ENCODE measurements around the gene POLK.

The POLK gene

GRCh38 chr5:75511435-75512382, at the start of gene POLK, which contains the start of gene CERT1:
POLK (plus strand) TSS chr5:75511891.
CERT1 (minus strand) TSS chr5:75511629; CDS start chr5:75511207, 422 bp downstream.
- peak; percentile 90 for DNase-seq (ENCODE audit: low read depth, low spot score)
- POLR2A ChIA-PET, result interaction anchor here (0.7 to 1.1 kb wide), 3 partner anchors 55 to 1280 kb away, joined by 3 read pairs; no protein-coding TSS in a partner anchor
- TF ChIP-seq CTCF (IDR thresholded peaks at IDR 0.05; ENCODE audit: insufficient read depth, low read length, missing control alignments), result no peak
- peak within 1 kb of the TSS; percentile 82 for H3K4me3 ChIP-seq (ENCODE audit: low read depth, low read length)
- CTCF ChIA-PET, result interaction anchor here (1.6 kb wide), 1 partner anchor 169 kb away, joined by 3 read pairs; no protein-coding TSS in a partner anchor

- H3K4me3 ChIP-seq (ENCODE audit: low read depth, low read length), result no peak overlapping the region
- DNase-seq (ENCODE audit: low read depth, low spot score), result no peak
- TF ChIP-seq CTCF (IDR thresholded peaks at IDR 0.05; ENCODE audit: insufficient read depth, low read length, missing control alignments), result no peak
- ChIA-PET POLR2A (no interaction called here), CTCF (no interaction called here)
These were observed 48.0 kb upstream of the POLK start for GRCh38 chr5:75463726-75464125.

GRCh38 chr5:75465480-75465879, 46.2 kb upstream of the POLK start:
- POLR2A ChIA-PET, result no interaction called here
- H3K4me3 ChIP-seq (ENCODE audit: low read depth, low read length), result no peak overlapping the region

GRCh38 chr5:75466006-75466716, 45.5 kb upstream of the POLK start:
- ChIA-PET POLR2A (no interaction called here), CTCF (interaction anchor here (1.0 kb wide), 1 partner anchor 11 kb away, joined by 4 read pairs; no protein-coding TSS in a partner anchor)
- TF ChIP-seq CTCF (IDR thresholded peaks at IDR 0.05; ENCODE audit: insufficient read depth, low read length, missing control alignments), result no peak
- no peak for DNase-seq (ENCODE audit: low read depth, low spot score)
- H3K4me3 ChIP-seq (ENCODE audit: low read depth, low read length), result no peak overlapping the region

More at GRCh38 chr5:75465480-75465879, 46.2 kb upstream of the POLK start:
- TF ChIP-seq CTCF (IDR thresholded peaks at IDR 0.05; ENCODE audit: insufficient read depth, low read length, missing control alignments), result no peak
- no peak for DNase-seq (ENCODE audit: low read depth, low spot score)
- CTCF ChIA-PET, result no interaction called here

GRCh38 chr5:75468593-75468992, 43.1 kb upstream of the POLK start:
- POLR2A ChIA-PET, result no interaction called here
- H3K4me3 ChIP-seq (ENCODE audit: low read depth, low read length), result no peak overlapping the region
- TF ChIP-seq CTCF (IDR thresholded peaks at IDR 0.05; ENCODE audit: insufficient read depth, low read length, missing control alignments), result no peak
- no peak for DNase-seq (ENCODE audit: low read depth, low spot score)
- CTCF ChIA-PET, result no interaction called here

GRCh38 chr5:75469017-75469416, 42.7 kb upstream of the POLK start:
- CTCF ChIA-PET, result no interaction called here
- H3K4me3 ChIP-seq (ENCODE audit: low read depth, low read length), result no peak overlapping the region
- DNase-seq (ENCODE audit: low read depth, low spot score), result no peak
- no peak for TF ChIP-seq CTCF (IDR thresholded peaks at IDR 0.05; ENCODE audit: insufficient read depth, low read length, missing control alignments)
- POLR2A ChIA-PET, result no interaction called here

Measured in AG04449 (cell line).